Measurements from ENCODE around the gene SYN1. TPM values are rescaled to one million over a fixed set of nuclear protein-coding genes. Genes with fewer than 3 reads are reported as not detected.

Gene SYN1
- total and polyA plus RNA-seq, 4 donors, result 0.09 to 2.5 (median 0.60) TPM

DNA sequence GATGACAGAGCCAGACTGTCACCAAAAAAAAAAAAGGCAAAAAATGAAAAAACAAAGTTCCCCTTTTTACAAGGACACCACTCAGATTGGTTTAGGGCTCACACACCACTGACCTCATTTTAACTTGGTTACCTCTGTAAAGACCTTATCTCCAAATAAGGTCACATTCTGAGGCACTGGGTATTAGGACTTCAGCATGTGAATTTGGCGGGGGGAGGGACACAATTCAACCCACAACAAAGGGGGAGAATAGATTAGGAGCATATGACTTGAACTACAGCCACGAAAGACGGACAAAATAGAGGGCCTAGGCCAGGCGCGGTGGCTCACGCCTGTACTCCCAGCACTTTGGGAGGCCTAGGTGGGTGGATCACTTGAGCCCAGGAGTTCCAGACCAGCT lies 89.6 kb downstream of the SYN1 start:
- 96% methylated on average over 6 of the region's 6 CpGs for WGBS

GRCh38 chrX:47529548-47529947 lies 90.1 kb downstream of the SYN1 start:
- H3K4me3 ChIP-seq (ENCODE audit: low read depth in 1 of 3, low read length in 3 of 3), result no peak overlapping the region
- WGBS, result 91% methylated on average over 8 of the region's 8 CpGs
- H3K36me3 ChIP-seq (ENCODE audit: control insufficient read depth in 4 of 4, insufficient read depth in 3 of 4, low read depth in 1 of 4, low read length in 3 of 4), result no peaks in the 10 kb centered on the region
- no peaks in the 10 kb centered on the region for H3K27me3 ChIP-seq (ENCODE audit: control insufficient read depth in 4 of 4, insufficient read depth in 4 of 4, low read length in 3 of 4)
- no peaks in the 10 kb centered on the region for H3K4me1 ChIP-seq (ENCODE audit: control insufficient read depth in 4 of 4, insufficient read depth in 4 of 4, low read length in 3 of 4)
- H3K27ac ChIP-seq (ENCODE audit: low read depth in 1 of 2, low read length in 2 of 2), result no peak overlapping the region
- no peak for TF ChIP-seq ATF3 (IDR thresholded peaks at IDR 0.05)
- no peak for TF ChIP-seq FOXA1 (IDR thresholded peaks at IDR 0.05)
- TF ChIP-seq YY1 (IDR thresholded peaks at IDR 0.05), result no peak
- no peak for TF ChIP-seq JUND (IDR thresholded peaks at IDR 0.05)
- TF ChIP-seq FOXA2 (IDR thresholded peaks at IDR 0.05), result no peak
- no peak for TF ChIP-seq TAF1 (conservative IDR thresholded peaks at IDR 0.05)
- no peak for TF ChIP-seq MAX (IDR thresholded peaks at IDR 0.05)
- no peak for TF ChIP-seq RXRA (IDR thresholded peaks at IDR 0.05)
- no peak for TF ChIP-seq SP1 (IDR thresholded peaks at IDR 0.05)
- TF ChIP-seq EGR1 (IDR thresholded peaks at IDR 0.05; ENCODE audit: low read depth in 2 of 2), result no peak
- no peak for TF ChIP-seq GABPA (IDR thresholded peaks at IDR 0.05 in 1 of 2, conservative IDR thresholded peaks at IDR 0.05 in 1 of 2)
- no peak for TF ChIP-seq RAD21 (IDR thresholded peaks at IDR 0.05)
- no peak overlapping the region for H3K9ac ChIP-seq (ENCODE audit: low read depth in 1 of 2, low read length in 2 of 2)
- no peaks in the 10 kb centered on the region for H3K9me3 ChIP-seq (ENCODE audit: control insufficient read depth in 4 of 4, low read length in 3 of 4)
- no peak for DNase-seq (ENCODE audit: low spot score)

More for the DNA sequence above, 89.6 kb downstream of the SYN1 start:
- H3K4me3 ChIP-seq (ENCODE audit: low read depth in 1 of 3, low read length in 3 of 3), result no peak overlapping the region
- H3K4me1 ChIP-seq (ENCODE audit: control insufficient read depth in 4 of 4, insufficient read depth in 4 of 4, low read length in 3 of 4), result no peaks in the 10 kb centered on the region
- no peak overlapping the region for H3K9ac ChIP-seq (ENCODE audit: low read depth in 1 of 2, low read length in 2 of 2)
- no peaks in the 10 kb centered on the region for H3K9me3 ChIP-seq (ENCODE audit: control insufficient read depth in 4 of 4, low read length in 3 of 4)
- TF ChIP-seq YY1 (IDR thresholded peaks at IDR 0.05) (no peak), TAF1 (conservative IDR thresholded peaks at IDR 0.05) (no peak), HNF4A (conservative IDR thresholded peaks at IDR 0.05) (no peak), MAX (IDR thresholded peaks at IDR 0.05) (no peak), ATF3 (IDR thresholded peaks at IDR 0.05) (no peak), ZBTB33 (IDR thresholded peaks at IDR 0.05) (no peak), GABPA (IDR thresholded peaks at IDR 0.05 in 1 of 2, conservative IDR thresholded peaks at IDR 0.05 in 1 of 2) (no peak), FOXA2 (IDR thresholded peaks at IDR 0.05) (no peak)
- TF ChIP-seq, protein P1, sequence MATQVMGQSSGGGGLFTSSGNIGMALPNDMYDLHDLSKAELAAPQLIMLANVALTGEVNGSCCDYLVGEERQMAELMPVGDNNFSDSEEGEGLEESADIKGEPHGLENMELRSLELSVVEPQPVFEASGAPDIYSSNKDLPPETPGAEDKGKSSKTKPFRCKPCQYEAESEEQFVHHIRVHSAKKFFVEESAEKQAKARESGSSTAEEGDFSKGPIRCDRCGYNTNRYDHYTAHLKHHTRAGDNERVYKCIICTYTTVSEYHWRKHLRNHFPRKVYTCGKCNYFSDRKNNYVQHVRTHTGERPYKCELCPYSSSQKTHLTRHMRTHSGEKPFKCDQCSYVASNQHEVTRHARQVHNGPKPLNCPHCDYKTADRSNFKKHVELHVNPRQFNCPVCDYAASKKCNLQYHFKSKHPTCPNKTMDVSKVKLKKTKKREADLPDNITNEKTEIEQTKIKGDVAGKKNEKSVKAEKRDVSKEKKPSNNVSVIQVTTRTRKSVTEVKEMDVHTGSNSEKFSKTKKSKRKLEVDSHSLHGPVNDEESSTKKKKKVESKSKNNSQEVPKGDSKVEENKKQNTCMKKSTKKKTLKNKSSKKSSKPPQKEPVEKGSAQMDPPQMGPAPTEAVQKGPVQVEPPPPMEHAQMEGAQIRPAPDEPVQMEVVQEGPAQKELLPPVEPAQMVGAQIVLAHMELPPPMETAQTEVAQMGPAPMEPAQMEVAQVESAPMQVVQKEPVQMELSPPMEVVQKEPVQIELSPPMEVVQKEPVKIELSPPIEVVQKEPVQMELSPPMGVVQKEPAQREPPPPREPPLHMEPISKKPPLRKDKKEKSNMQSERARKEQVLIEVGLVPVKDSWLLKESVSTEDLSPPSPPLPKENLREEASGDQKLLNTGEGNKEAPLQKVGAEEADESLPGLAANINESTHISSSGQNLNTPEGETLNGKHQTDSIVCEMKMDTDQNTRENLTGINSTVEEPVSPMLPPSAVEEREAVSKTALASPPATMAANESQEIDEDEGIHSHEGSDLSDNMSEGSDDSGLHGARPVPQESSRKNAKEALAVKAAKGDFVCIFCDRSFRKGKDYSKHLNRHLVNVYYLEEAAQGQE (IDR thresholded peaks at IDR 0.05), result no peak
- no peak overlapping the region for H3K27ac ChIP-seq (ENCODE audit: low read depth in 1 of 2, low read length in 2 of 2)
- H3K36me3 ChIP-seq (ENCODE audit: control insufficient read depth in 4 of 4, insufficient read depth in 3 of 4, low read depth in 1 of 4, low read length in 3 of 4), result no peaks in the 10 kb centered on the region
- no peak for DNase-seq (ENCODE audit: low spot score)
- no peaks in the 10 kb centered on the region for H3K27me3 ChIP-seq (ENCODE audit: control insufficient read depth in 4 of 4, insufficient read depth in 4 of 4, low read length in 3 of 4)
